IMR-90 (cell line): ENCODE results near the gene SUN1. TPM values are rescaled to one million over a fixed set of nuclear protein-coding genes. Genes with fewer than 3 reads are reported as not detected.

Experiments
- ATAC-seq: fragments of 200-7000 bp; cut with Tn5 transposase; 2 replicates; pipeline ENCODE4 v1.9.1; 2020; ENCODE audit warnings: low read depth, mild to moderate bottlenecking, moderate library complexity
- BruUV-seq: library from RNA; stranded (reverse); fragments of 400-500 nt; replicated peaks from 2 replicates; lab custom pipeline; 2021; lab: Mats Ljungman, UMichigan
- CTCF ChIA-PET: fragments of 300-600 bp; formaldehyde crosslinking; extraction: SDS; loops from one replicate; lab custom pipeline; 2021; ENCODE audit warnings: antibody characterized with exemption; lab: Yijun Ruan, JAX
- POLR2A ChIA-PET: fragments of 300-600 bp; sonication (Branson Sonifier 250); formaldehyde crosslinking; loops from one replicate; lab custom pipeline; 2022; ENCODE audit warnings: antibody characterized with exemption; ENCODE audit not compliant: unreplicated experiment; lab: Charles Lee
- DNase-seq: peaks from one replicate; pipeline ENCODE4 v3.0.0; 2013
- H2AFZ ChIP-seq: replicated peaks from 2 replicates; pipeline ENCODE3; 2013; ENCODE audit warnings: low read length, mild to moderate bottlenecking; ENCODE audit not compliant: poor library complexity
- H2AK5ac ChIP-seq: 2 replicates; pipeline ENCODE4 v1.6.1; 2013; ENCODE audit warnings: low read depth, low read length, inconsistent platforms
- H2AK9ac ChIP-seq: replicated peaks from 2 replicates; pipeline ENCODE3; 2013; ENCODE audit warnings: mild to moderate bottlenecking, low read depth, low read length, moderate library complexity; ENCODE audit not compliant: poor library complexity
- H2BK120ac ChIP-seq: 2 replicates; pipeline ENCODE4 v1.6.1; 2013; ENCODE audit warnings: low read depth, low read length, inconsistent platforms
- H2BK15ac ChIP-seq: 3 replicates; pipeline ENCODE4 v1.6.1; 2013; ENCODE audit warnings: low read depth, low read length, inconsistent platforms
- H2BK20ac ChIP-seq: 2 replicates; pipeline ENCODE4 v1.6.1; 2013; ENCODE audit warnings: low read depth, mild to moderate bottlenecking, inconsistent platforms, low read length, moderate library complexity
- H2BK5ac ChIP-seq: 2 replicates; pipeline ENCODE4 v1.6.1; 2013; ENCODE audit warnings: mild to moderate bottlenecking, low read depth, low read length, inconsistent platforms; ENCODE audit not compliant: poor library complexity, severe bottlenecking
- H3K14ac ChIP-seq: replicated peaks from 2 replicates; pipeline ENCODE4 v1.6.1; 2013; ENCODE audit warnings: low read depth, low read length, inconsistent platforms
- H3K18ac ChIP-seq: 2 replicates; pipeline ENCODE4 v1.6.1; 2013; ENCODE audit warnings: low read depth, low read length, control low read depth
- H3K23ac ChIP-seq: 2 replicates; pipeline ENCODE4 v1.6.1; 2013; ENCODE audit warnings: low read depth, low read length, inconsistent platforms
- H3K27ac ChIP-seq: 2 replicates; pipeline ENCODE4 v1.5.1; 2013; ENCODE audit warnings: mild to moderate bottlenecking, control low read depth, low read length; ENCODE audit not compliant: insufficient read depth
- H3K27me3 ChIP-seq: 2 replicates; pipeline ENCODE4 v1.6.1; 2013; ENCODE audit warnings: low read length; ENCODE audit not compliant: control insufficient read depth, insufficient read depth
- H3K36me3 ChIP-seq: 2 replicates; pipeline ENCODE4 v1.6.1; 2013; ENCODE audit warnings: low read length, mixed read lengths; ENCODE audit not compliant: control insufficient read depth, insufficient read depth
- H3K4ac ChIP-seq: 2 replicates; pipeline ENCODE4 v1.6.1; 2013; ENCODE audit warnings: low read depth, low read length, inconsistent platforms
- H3K4me1 ChIP-seq: 2 replicates; pipeline ENCODE4 v1.6.1; 2013; ENCODE audit warnings: low read length, mixed read lengths; ENCODE audit not compliant: control insufficient read depth, insufficient read depth
- H3K4me2 ChIP-seq: 2 replicates; pipeline ENCODE4 v1.6.1; 2013; ENCODE audit warnings: low read depth, mild to moderate bottlenecking, control low read depth, low read length, moderate library complexity
- H3K4me3 ChIP-seq: 2 replicates; pipeline ENCODE4 v1.5.1; 2013; ENCODE audit warnings: low read depth, mild to moderate bottlenecking, control low read depth, low read length, moderate library complexity; ENCODE audit not compliant: insufficient read depth
- H3K56ac ChIP-seq: 2 replicates; pipeline ENCODE4 v1.6.1; 2013; ENCODE audit warnings: low read length, inconsistent platforms; ENCODE audit not compliant: insufficient read depth; ENCODE audit errors: extremely low read depth
- H3K79me1 ChIP-seq, 2 experiments: 2 replicates each; pipeline ENCODE4 v1.6.1; 2013; ENCODE audit warnings: low read length in 2 of 2, inconsistent platforms in 1 of 2, low read depth in 1 of 2
- H3K9ac ChIP-seq: 2 replicates; pipeline ENCODE4 v1.6.1; 2013; ENCODE audit warnings: low read depth, low read length, control low read depth
- H3K9me1 ChIP-seq: 2 replicates; pipeline ENCODE4 v1.6.1; 2013; ENCODE audit warnings: low read length, inconsistent platforms; ENCODE audit not compliant: insufficient read depth
- H3K9me3 ChIP-seq: 2 replicates; pipeline ENCODE4 v1.6.1; 2013; ENCODE audit warnings: low read length; ENCODE audit not compliant: control insufficient read depth, insufficient read depth
- H4K20me1 ChIP-seq: 2 replicates; pipeline ENCODE4 v1.6.1; 2013; ENCODE audit warnings: low read length, inconsistent platforms; ENCODE audit not compliant: insufficient read depth
- H4K5ac ChIP-seq: 2 replicates; pipeline ENCODE4 v1.6.1; 2013; ENCODE audit warnings: mild to moderate bottlenecking, low read depth, low read length, control low read depth
- H4K8ac ChIP-seq, 2 experiments: 2 replicates each; pipeline ENCODE4 v1.6.1; 2013; ENCODE audit warnings: low read depth in 2 of 2, low read length in 2 of 2, control low read depth in 1 of 2, inconsistent platforms in 1 of 2
- H4K91ac ChIP-seq: 2 replicates; pipeline ENCODE4 v1.6.1; 2013; ENCODE audit warnings: low read depth, low read length, inconsistent platforms; ENCODE audit not compliant: insufficient read depth
- BHLHE40 ChIP-seq: fragments of 150-350 bp; IDR thresholded peaks from 2 replicates; pipeline ENCODE4 v1.6.1; 2016; ENCODE audit warnings: mild to moderate bottlenecking, low read depth, low read length
- ELK1 ChIP-seq: fragments of 150-350 bp; IDR thresholded peaks from 2 replicates; pipeline ENCODE4 v1.6.1; 2016; ENCODE audit warnings: low read depth, mild to moderate bottlenecking, low read length, moderate library complexity, borderline replicate concordance
- FOS ChIP-seq: fragments of 150-350 bp; IDR thresholded peaks from 2 replicates; pipeline ENCODE4 v1.6.1; 2016; ENCODE audit warnings: low read depth, low read length
- MAFK ChIP-seq: IDR thresholded peaks from 2 replicates; pipeline ENCODE4 v1.6.1; 2012; ENCODE audit warnings: low read depth, low read length, improper control_type of control experiment
- MAZ ChIP-seq: IDR thresholded peaks from 2 replicates; pipeline ENCODE4 v1.6.1; 2012; ENCODE audit warnings: low read depth, mild to moderate bottlenecking, low read length, improper control_type of control experiment, moderate library complexity, borderline replicate concordance
- RAD21 ChIP-seq: IDR thresholded peaks from 2 replicates; pipeline ENCODE4 v1.6.1; 2012; ENCODE audit warnings: low read length, improper control_type of control experiment
- RCOR1 ChIP-seq: IDR thresholded peaks from 2 replicates; pipeline ENCODE4 v1.6.1; 2012; ENCODE audit warnings: mild to moderate bottlenecking, low read length, improper control_type of control experiment; ENCODE audit not compliant: insufficient replicate concordance
- RFX5 ChIP-seq: IDR thresholded peaks from 2 replicates; pipeline ENCODE4 v1.8.0; 2012; ENCODE audit warnings: low read depth, mild to moderate bottlenecking, low read length, moderate library complexity
- SMC3 ChIP-seq: fragments of 150-350 bp; IDR thresholded peaks from 2 replicates; pipeline ENCODE4 v1.6.1; 2016; ENCODE audit warnings: low read depth, mild to moderate bottlenecking, antibody characterized with exemption, low read length, moderate library complexity
- USF2 ChIP-seq: fragments of 150-350 bp; IDR thresholded peaks from 2 replicates; pipeline ENCODE4 v1.6.1; 2017; ENCODE audit warnings: mild to moderate bottlenecking, antibody characterized with exemption, low read length, low read depth
- WGBS, 2 experiments: methylation state at CpG; one replicate each; pipeline versions ENCODE4 v1.1.5 to v1.1.7; 2013; ENCODE audit warnings: missing lambda C conversion rate in 2 of 2; ENCODE audit not compliant: insufficient read length in 1 of 2; ENCODE audit errors: extremely low coverage in 2 of 2; 5-methylcytosine and 5-hydroxymethylcytosine counted together
- dilution Hi-C: fragments of 300-500 bp; cut with HindIII; formaldehyde crosslinking; loops from one replicate; pipeline ENCODE4 v1.14.3; 2018; ENCODE audit warnings: low sequenced_read_pairs; ENCODE audit not compliant: unreplicated experiment
- in situ Hi-C: fragments of 300-500 bp; cut with MboI; formaldehyde crosslinking; loops from 3 replicates; pipeline ENCODE4 v1.14.3; 2019; ENCODE audit warnings: low sequenced_read_pairs, inconsistent platforms, mixed read lengths
- intact Hi-C: fragments of 100-400 bp; cut with micrococcal nuclease; formaldehyde crosslinking; loops from 2 replicates; pipeline ENCODE4 v1.10.0; 2022
- polyA plus RNA-seq, 3 experiments: library from polyadenylated mRNA; depleted of rRNA; stranded (reverse); fragments of >200 nt; gene quantifications; 2 replicates each; pipeline ENCODE4 v1.2.3, GENCODE V29; 2012; ENCODE audit warnings: low replicate concordance in 1 of 3
- total RNA-seq: library from RNA; depleted of rRNA; stranded (reverse); fragments of >200 nt; gene quantifications from 2 replicates; pipeline ENCODE4 v1.2.3, GENCODE V29; 2012

SUN1 gene
- total and polyA plus RNA-seq, 2 of the 4 experiments (the other 2 are of a cell fraction) = 113 to 239 TPM

GRCh38 chr7:787332-788240 is 44.7 kb upstream of the SUN1 start (continued):
- no peak for TF ChIP-seq ELK1

GRCh38 chr7:791519-791918 is 40.8 kb upstream of the SUN1 start:
- Histone ChIP-seq H3K36me3 (peaks cover 4% of the 10 kb centered on the region; the same call in 1 of the 2 replicates), H3K4me1 (no peaks in the 10 kb centered on the region), H3K4ac (no peak overlapping the region), H3K79me1 (no peaks in the 10 kb centered on the region), H3K23ac (no peak overlapping the region), H3K18ac (no peak overlapping the region), H3K9ac (no peak overlapping the region), H4K5ac (no peak overlapping the region), H4K20me1 (no peaks in the 10 kb centered on the region), H2AFZ (no peak overlapping the region), H2BK120ac (no peak overlapping the region), H2BK5ac (no peak overlapping the region), H2BK20ac (no peak overlapping the region), H3K27me3 (no peaks in the 10 kb centered on the region), H3K27ac (no peak overlapping the region), H4K8ac (no peak overlapping the region), H3K9me1 (no peaks in the 10 kb centered on the region), H3K14ac (no peak overlapping the region), H3K56ac (no peak overlapping the region), H3K4me2 (no peak overlapping the region), H3K9me3 (no peaks in the 10 kb centered on the region), H4K91ac (no peak overlapping the region), H2BK15ac (no peak overlapping the region), H2AK5ac (no peak overlapping the region), H2AK9ac (no peak overlapping the region), H3K4me3 (no peak overlapping the region)
- in situ Hi-C loops (no loop called here), dilution Hi-C loops (no loop called here), intact Hi-C loops (no loop called here)
- DNase-seq (no peak), ATAC-seq (no peak)
- ChIA-PET CTCF (no interaction called here), POLR2A (no interaction called here)
- WGBS, 2 experiments = no CpG with 5 or more reads among the region's 5 CpGs
- BruUV-seq = no TSS peak
- no peak for TF ChIP-seq MAFK
- no peak for TF ChIP-seq RAD21
- TF ChIP-seq MAZ = no peak
- no peak for TF ChIP-seq BHLHE40
- TF ChIP-seq RFX5 = no peak
- no peak for TF ChIP-seq USF2
- no peak for TF ChIP-seq FOS
- TF ChIP-seq ELK1 = no peak
- TF ChIP-seq RCOR1 = no peak
- no peak for TF ChIP-seq SMC3
